Measurements from ENCODE around the gene HIPK3. TPM values are rescaled to one million over a fixed set of nuclear protein-coding genes. Genes with fewer than 3 reads are reported as not detected.
"Not testable (repeated sequence)": the region's sequence is repeated elsewhere in the genome, so short reads cannot be mapped to it uniquely, and the experiment has no call there.

The HIPK3 gene
- polyA plus RNA-seq, 6 donors from 2014 or later: 32.9 to 44.0 (median 36.7) TPM

DNA sequence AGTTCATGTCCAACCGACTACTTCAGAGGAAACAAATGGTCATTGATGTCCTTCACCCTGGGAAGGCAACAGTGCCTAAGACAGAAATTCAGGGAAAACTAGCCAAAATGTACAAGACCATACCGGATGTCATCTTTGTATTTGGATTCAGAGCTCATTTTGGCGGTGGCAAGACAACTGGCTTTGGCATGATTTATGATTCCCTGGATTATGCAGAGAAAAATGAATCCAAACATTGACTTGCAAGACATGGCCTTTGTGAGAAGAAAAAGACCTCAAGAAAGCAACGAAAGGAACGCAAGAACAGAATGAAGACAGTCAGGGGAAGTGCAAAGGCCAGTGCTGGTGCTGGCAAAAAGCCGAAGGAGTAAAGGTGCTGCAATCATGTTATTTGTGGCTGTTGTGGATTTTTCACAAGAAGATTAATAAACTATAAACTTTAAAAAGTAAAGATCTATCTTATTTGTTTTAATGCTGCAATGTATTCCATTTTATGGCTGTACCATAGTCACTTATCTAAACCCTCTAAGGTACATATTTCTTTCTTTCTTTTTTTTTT, 20.1 kb upstream of the HIPK3 start:
- Mint-ChIP-seq H3K4me1 (peaks cover 0 to 4% (median 0%) of the 10 kb centered on the region in 3 donors), H3K4me3 (no peak overlapping the region), H3K9me3 (peaks cover 0 to 2% (median 0%) of the 10 kb centered on the region in 7 donors), H3K36me3 (peaks cover 0 to 5% of the 10 kb centered on the region in 2 donors), H3K27me3 (peaks cover 0 to under 1% (median 0%) of the 10 kb centered on the region in 3 donors), H3K27ac (no peak overlapping the region)
- DNase-seq (no peak), ATAC-seq (ENCODE audit: low read depth in 2 of 2) (no peak)

DNA sequence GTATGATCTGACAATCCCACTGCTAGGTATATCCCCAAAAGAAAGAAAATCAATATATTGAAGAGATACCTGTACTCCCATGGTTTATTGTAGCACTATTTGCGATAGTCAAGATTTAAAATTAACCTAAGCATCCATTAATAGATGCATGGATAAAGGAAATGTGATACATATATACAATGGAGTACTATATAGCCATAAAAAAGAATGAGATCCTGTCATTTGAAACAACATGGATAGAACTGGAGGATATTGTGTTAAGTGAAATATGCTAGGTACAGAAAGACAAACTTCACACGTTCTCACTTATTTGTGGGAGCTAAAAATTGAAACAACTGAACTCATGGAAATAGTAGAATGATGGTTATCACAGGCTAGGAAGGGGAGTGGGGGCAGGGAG, 14.6 kb upstream of the HIPK3 start:
- ATAC-seq (ENCODE audit: low read depth in 2 of 2) (no peak), DNase-seq (no peak)
- Mint-ChIP-seq H3K27ac (no peak overlapping the region), H3K9me3 (peaks cover 0 to 7% (median 5%) of the 10 kb centered on the region in 7 donors), H3K4me1 (no peaks in the 10 kb centered on the region), H3K4me3 (no peak overlapping the region), H3K36me3 (peaks cover 7 to 12% of the 10 kb centered on the region in 2 donors), H3K27me3 (peaks cover 0 to 17% (median 10%) of the 10 kb centered on the region in 3 donors)

DNA sequence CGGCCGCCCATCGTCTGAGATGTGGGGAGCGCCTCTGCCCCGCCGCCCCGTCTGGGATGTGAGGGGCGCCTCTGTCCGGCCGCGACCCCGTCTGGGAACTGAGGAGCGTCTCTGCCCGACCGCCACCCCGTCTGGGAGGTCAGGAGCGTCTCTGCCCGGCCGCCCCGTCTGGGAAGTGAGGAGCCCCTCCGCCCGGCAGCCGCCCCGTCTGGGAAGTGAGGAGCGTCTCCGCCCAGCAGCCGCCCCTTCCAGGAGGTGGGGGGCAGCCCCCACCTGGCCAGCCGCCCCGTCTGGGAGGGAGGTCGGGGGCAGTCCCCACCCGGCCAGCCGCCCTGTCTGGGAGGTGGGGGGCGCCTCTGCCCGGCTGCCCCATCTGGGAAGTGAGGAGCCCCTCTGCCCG, 13.5 kb upstream of the HIPK3 start:
- peaks cover 0 to 17% (median 13%) of the 10 kb centered on the region in 3 donors for H3K27me3 Mint-ChIP-seq
- not testable (repeated sequence) for H3K4me1 Mint-ChIP-seq; H3K4me3 Mint-ChIP-seq; DNase-seq; H3K27ac Mint-ChIP-seq; H3K9me3 Mint-ChIP-seq; ATAC-seq (ENCODE audit: low read depth in 2 of 2)
- H3K36me3 Mint-ChIP-seq: peaks cover 7 to 12% of the 10 kb centered on the region in 2 donors

GRCh38 chr11:33248416-33248971, 8.7 kb upstream of the HIPK3 start:
- no peak overlapping the region for H3K4me3 Mint-ChIP-seq
- H3K9me3 Mint-ChIP-seq: peaks cover 0 to 2% (median 0%) of the 10 kb centered on the region in 7 donors
- H3K4me1 Mint-ChIP-seq: no peaks in the 10 kb centered on the region
- ATAC-seq (ENCODE audit: low read depth in 2 of 2) (no peak), DNase-seq (no peak)
- H3K36me3 Mint-ChIP-seq: no peaks in the 10 kb centered on the region
- H3K27ac Mint-ChIP-seq: peak overlapping the region in 1 of 6 donors; percentile 17
- peaks cover 0 to 13% (median 9%) of the 10 kb centered on the region in 3 donors for H3K27me3 Mint-ChIP-seq

GRCh38 chr11:33256031-33256812, 959 bp upstream of the HIPK3 start:
- peaks cover 24 to 30% (median 26%) of the 10 kb centered on the region in 3 donors for H3K4me1 Mint-ChIP-seq
- peaks cover 0 to 2% (median 0%) of the 10 kb centered on the region in 7 donors for H3K9me3 Mint-ChIP-seq
- no peaks in the 10 kb centered on the region for H3K27me3 Mint-ChIP-seq
- no peak for DNase-seq
- peaks cover 0 to 6% of the 10 kb centered on the region in 2 donors for H3K36me3 Mint-ChIP-seq
- peak overlapping the region; percentile 94 to 100 (median 98) for H3K4me3 Mint-ChIP-seq
- no peak for ATAC-seq (ENCODE audit: low read depth in 2 of 2)
- peak overlapping the region; percentile 97 to 99 (median 98) for H3K27ac Mint-ChIP-seq

- no peak for DNase-seq
- peaks cover 0 to 5% (median 0%) of the 10 kb centered on the region in 7 donors for H3K9me3 Mint-ChIP-seq
- H3K4me1 Mint-ChIP-seq: peaks cover 26 to 35% (median 30%) of the 10 kb centered on the region in 3 donors
- H3K27me3 Mint-ChIP-seq: no peaks in the 10 kb centered on the region
- no peak for ATAC-seq (ENCODE audit: low read depth in 2 of 2)
- H3K36me3 Mint-ChIP-seq: peaks cover 0 to 6% of the 10 kb centered on the region in 2 donors
- H3K4me3 Mint-ChIP-seq: peak overlapping the region; percentile 94 to 100 (median 98)
- peak overlapping the region; percentile 97 to 99 (median 98) for H3K27ac Mint-ChIP-seq
Observed at GRCh38 chr11:33256813-33257159, 395 bp upstream of the HIPK3 start.

- Mint-ChIP-seq H3K36me3 (peaks cover 0 to 6% of the 10 kb centered on the region in 2 donors), H3K27ac (peak overlapping the region; percentile 96 to 100 (median 98)), H3K4me1 (peaks cover 32 to 45% (median 40%) of the 10 kb centered on the region in 3 donors), H3K27me3 (no peaks in the 10 kb centered on the region), H3K9me3 (peaks cover 0 to 5% (median 0%) of the 10 kb centered on the region in 7 donors), H3K4me3 (peak overlapping the region; percentile 92 to 100 (median 99))
- DNase-seq (peak; percentile 76), ATAC-seq (ENCODE audit: low read depth in 2 of 2) (peak; percentile 56 to 58)
Observed at GRCh38 chr11:33257897-33258630, 883 bp downstream of the HIPK3 start.

GRCh38 chr11:33258631-33259205, 1.5 kb downstream of the HIPK3 start:
- H3K27ac Mint-ChIP-seq: peak overlapping the region; percentile 96 to 100 (median 98)
- H3K4me3 Mint-ChIP-seq: peak overlapping the region; percentile 92 to 100 (median 99)
- H3K27me3 Mint-ChIP-seq: no peaks in the 10 kb centered on the region
- peaks cover 0 to 6% of the 10 kb centered on the region in 2 donors for H3K36me3 Mint-ChIP-seq
- DNase-seq: no peak
- peaks cover 0 to 5% (median 0%) of the 10 kb centered on the region in 7 donors for H3K9me3 Mint-ChIP-seq
- peaks cover 34 to 52% (median 47%) of the 10 kb centered on the region in 3 donors for H3K4me1 Mint-ChIP-seq
- peak; percentile 4 to 5 for ATAC-seq (ENCODE audit: low read depth in 2 of 2)

DNA sequence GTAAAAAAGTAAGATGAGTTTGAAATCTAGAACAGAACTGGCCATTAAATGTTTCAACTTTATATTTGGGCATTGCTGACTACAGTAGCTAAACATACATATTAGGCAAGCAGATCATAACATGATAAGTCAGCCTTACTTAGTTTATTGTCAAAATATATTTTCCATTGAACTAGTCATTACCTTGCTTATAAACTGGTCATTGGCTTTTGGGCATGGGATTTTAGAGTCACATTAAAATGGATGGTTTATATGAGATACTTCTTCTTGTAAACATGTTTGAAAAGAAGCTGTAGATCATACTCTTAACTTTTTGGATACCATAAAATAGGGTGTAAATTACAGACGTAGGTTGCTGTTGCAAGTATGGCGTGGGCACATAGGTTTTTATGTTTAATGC, 2.7 kb downstream of the HIPK3 start:
- peak overlapping the region in 6 of 8 donors; percentile 22 to 99 (median 80) for H3K4me3 Mint-ChIP-seq
- H3K27me3 Mint-ChIP-seq: no peaks in the 10 kb centered on the region
- ATAC-seq (ENCODE audit: low read depth in 2 of 2): no peak
- peaks cover 0 to 5% (median 0%) of the 10 kb centered on the region in 7 donors for H3K9me3 Mint-ChIP-seq
- H3K4me1 Mint-ChIP-seq: peaks cover 34 to 56% (median 52%) of the 10 kb centered on the region in 3 donors
- peaks cover 0 to 6% of the 10 kb centered on the region in 2 donors for H3K36me3 Mint-ChIP-seq
- no peak overlapping the region for H3K27ac Mint-ChIP-seq
- no peak for DNase-seq

- Mint-ChIP-seq H3K4me3 (peak overlapping the region in 2 of 8 donors; percentile 22 to 65), H3K27ac (peak overlapping the region in 1 of 6 donors; percentile 60), H3K4me1 (peaks cover 32 to 57% (median 51%) of the 10 kb centered on the region in 3 donors)
- not testable (repeated sequence) for H3K36me3 Mint-ChIP-seq; DNase-seq; ATAC-seq (ENCODE audit: low read depth in 2 of 2); H3K27me3 Mint-ChIP-seq; H3K9me3 Mint-ChIP-seq
Observed at GRCh38 chr11:33261350-33261749, 4.2 kb downstream of the HIPK3 start.

GRCh38 chr11:33262011-33262645, 4.9 kb downstream of the HIPK3 start:
- Mint-ChIP-seq H3K36me3 (peaks cover 0 to 6% of the 10 kb centered on the region in 2 donors), H3K4me1 (peaks cover 25 to 57% (median 48%) of the 10 kb centered on the region in 3 donors)

GRCh38 chr11:33263549-33263948, 6.4 kb downstream of the HIPK3 start:
- DNase-seq (no peak), ATAC-seq (ENCODE audit: low read depth in 2 of 2) (no peak)
- H3K9me3 Mint-ChIP-seq: peaks cover 0 to 5% (median 0%) of the 10 kb centered on the region in 7 donors
- H3K4me1 Mint-ChIP-seq: peaks cover 20 to 57% (median 42%) of the 10 kb centered on the region in 3 donors
- peak overlapping the region in 1 of 8 donors; percentile 2 for H3K4me3 Mint-ChIP-seq
- no peaks in the 10 kb centered on the region for H3K27me3 Mint-ChIP-seq
- peak overlapping the region in 3 of 6 donors; percentile 34 to 79 (median 42) for H3K27ac Mint-ChIP-seq
- H3K36me3 Mint-ChIP-seq: peaks cover 0 to under 1% of the 10 kb centered on the region in 2 donors

More at GRCh38 chr11:33262011-33262645, 4.9 kb downstream of the HIPK3 start:
- Mint-ChIP-seq H3K4me3 (peak overlapping the region in 2 of 8 donors; percentile 10 to 65), H3K9me3 (peaks cover 0 to 5% (median 0%) of the 10 kb centered on the region in 7 donors), H3K27me3 (no peaks in the 10 kb centered on the region), H3K27ac (peak overlapping the region in 2 of 6 donors; percentile 57 to 60)
- no peak for ATAC-seq (ENCODE audit: low read depth in 2 of 2)
- no peak for DNase-seq

Data from naive B cell (primary cell).